Fibroblast of skin of left biceps (primary cell): ENCODE data around the gene PDHX.

Experiments used
- DNase-seq, 2 experiments: peaks; one replicate each; pipeline ENCODE4 v3.0.0-alpha.2; 2013; ENCODE audit warnings: low read depth in 2 of 2

Gene PDHX

GRCh38 chr11:35045236-35045820 is 128.9 kb downstream of the PDHX start:
- DNase-seq = no peak
